ENCODE data around the gene ZNF474.

Gene ZNF474

DNA sequence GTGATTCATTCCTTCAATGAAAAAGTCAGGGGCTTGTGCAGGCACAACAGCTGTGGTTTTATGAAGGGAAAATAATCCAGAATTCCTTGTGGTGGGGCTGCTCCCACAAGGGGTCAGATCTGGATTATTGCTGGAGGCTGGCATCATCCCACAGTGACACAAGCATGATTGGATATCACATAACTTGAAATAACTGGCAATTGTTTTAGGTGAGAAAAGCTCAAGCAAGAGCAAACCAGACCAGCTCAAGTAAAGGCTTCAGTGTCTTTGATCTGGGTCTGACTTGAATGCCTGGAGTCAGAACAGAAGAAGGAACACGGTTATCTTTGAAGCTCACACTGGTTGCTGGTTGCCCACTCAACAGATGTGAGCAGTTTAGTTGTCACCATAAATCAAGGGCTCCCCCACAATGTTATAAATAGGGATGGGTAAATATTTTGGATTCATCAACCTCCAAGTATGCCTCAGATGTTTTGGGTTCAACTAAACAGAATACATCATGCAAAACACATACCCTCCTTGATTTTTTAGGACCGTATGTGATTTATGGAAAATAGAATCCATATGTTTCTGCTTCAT is 3.1 kb upstream of the ZNF474 start:
- H3K27ac ChIP-seq = no peak overlapping the region

DNA sequence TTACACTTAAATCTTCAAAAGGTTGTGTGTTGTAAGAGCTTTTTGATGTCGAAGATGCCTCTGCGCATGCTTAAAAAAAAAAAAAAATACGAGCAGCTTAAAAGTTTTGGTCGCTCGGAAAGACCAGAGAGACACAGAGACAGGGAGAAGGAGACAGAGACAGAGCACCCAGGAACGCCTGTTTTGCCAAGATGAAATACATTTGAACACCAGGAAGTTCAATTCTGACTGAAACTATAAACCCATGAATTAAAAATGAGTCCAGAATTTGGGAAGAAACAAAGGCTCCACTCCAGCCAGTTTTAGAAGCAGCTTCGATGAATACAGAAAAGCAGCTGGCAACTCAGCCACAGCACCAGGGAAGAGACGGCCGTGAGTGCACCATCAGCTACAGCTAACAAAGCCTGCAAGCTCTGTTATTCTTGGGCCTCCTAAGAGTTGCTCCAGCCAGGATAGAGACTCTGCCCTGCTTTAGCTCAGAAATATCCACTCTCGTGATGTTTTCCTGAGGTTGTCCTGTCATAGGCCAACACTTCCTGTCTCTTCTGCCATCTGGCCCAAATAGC is 2.5 kb upstream of the ZNF474 start:
- H3K27ac ChIP-seq = no peak overlapping the region
- no peak for TF ChIP-seq ZFX (IDR thresholded peaks at IDR 0.05; ENCODE audit: borderline replicate concordance)
- TF ChIP-seq, protein P1, sequence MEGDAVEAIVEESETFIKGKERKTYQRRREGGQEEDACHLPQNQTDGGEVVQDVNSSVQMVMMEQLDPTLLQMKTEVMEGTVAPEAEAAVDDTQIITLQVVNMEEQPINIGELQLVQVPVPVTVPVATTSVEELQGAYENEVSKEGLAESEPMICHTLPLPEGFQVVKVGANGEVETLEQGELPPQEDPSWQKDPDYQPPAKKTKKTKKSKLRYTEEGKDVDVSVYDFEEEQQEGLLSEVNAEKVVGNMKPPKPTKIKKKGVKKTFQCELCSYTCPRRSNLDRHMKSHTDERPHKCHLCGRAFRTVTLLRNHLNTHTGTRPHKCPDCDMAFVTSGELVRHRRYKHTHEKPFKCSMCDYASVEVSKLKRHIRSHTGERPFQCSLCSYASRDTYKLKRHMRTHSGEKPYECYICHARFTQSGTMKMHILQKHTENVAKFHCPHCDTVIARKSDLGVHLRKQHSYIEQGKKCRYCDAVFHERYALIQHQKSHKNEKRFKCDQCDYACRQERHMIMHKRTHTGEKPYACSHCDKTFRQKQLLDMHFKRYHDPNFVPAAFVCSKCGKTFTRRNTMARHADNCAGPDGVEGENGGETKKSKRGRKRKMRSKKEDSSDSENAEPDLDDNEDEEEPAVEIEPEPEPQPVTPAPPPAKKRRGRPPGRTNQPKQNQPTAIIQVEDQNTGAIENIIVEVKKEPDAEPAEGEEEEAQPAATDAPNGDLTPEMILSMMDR (IDR thresholded peaks at IDR 0.05) = no peak

More for the DNA sequence above, 3.1 kb upstream of the ZNF474 start:
- TF ChIP-seq ZFX (IDR thresholded peaks at IDR 0.05; ENCODE audit: borderline replicate concordance) = no peak
- TF ChIP-seq, protein P1 (IDR thresholded peaks at IDR 0.05) = no peak

DNA sequence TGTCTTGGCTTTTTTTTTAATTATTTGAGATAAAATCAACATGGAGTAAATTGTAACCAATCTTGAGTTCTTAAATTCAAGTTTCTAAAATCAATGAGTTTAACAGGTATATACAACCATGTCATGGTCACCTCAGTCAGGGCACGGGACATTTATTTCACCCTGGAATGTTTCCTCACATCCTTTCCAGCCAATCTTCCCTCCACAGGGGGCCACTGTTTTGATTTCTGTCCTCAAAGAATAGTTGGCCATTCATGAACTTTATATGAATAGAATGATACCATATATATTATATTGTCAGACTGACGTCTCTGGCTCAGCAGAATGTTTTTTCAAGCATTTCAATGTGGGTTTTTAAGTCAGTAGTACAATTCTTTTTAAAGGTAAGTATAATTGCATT is 806 bp downstream of the ZNF474 start:
- TF ChIP-seq, protein P1 (IDR thresholded peaks at IDR 0.05) = no peak
- no peak for TF ChIP-seq ZFX (IDR thresholded peaks at IDR 0.05; ENCODE audit: borderline replicate concordance)
- H3K27ac ChIP-seq = no peak overlapping the region

DNA sequence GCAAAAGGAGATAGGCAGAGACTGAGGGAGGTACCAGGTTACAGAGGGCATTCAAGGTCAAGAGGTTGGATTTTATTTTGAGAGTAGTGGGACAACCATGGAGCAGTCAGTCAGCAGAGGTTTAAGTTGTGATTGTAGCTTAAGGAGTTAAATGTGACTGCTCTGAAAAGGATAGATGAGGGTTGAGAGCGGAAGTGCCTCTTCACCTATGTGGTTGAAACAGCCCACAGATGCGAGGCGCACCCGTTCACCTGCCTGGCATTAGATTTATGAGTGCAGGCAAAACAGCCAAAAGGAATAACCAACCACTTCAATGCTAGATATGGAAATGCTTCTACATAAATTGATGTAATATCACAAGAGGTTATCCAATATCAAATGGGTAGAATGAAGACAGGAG is 8.4 kb downstream of the ZNF474 start:
- H3K27ac ChIP-seq = no peak overlapping the region
- no peak for TF ChIP-seq ZFX (IDR thresholded peaks at IDR 0.05; ENCODE audit: borderline replicate concordance)
- TF ChIP-seq, protein P1 (IDR thresholded peaks at IDR 0.05) = no peak

GRCh38 chr5:122138356-122138755 is 9.0 kb downstream of the ZNF474 start:
- H3K27ac ChIP-seq = no peak overlapping the region
- TF ChIP-seq ZFX (IDR thresholded peaks at IDR 0.05; ENCODE audit: borderline replicate concordance) = no peak
- TF ChIP-seq, protein P1 (IDR thresholded peaks at IDR 0.05) = no peak

- H3K27ac ChIP-seq = no peak overlapping the region
- TF ChIP-seq, protein P1 (IDR thresholded peaks at IDR 0.05) = no peak
- no peak for TF ChIP-seq ZFX (IDR thresholded peaks at IDR 0.05; ENCODE audit: borderline replicate concordance)
Measured at GRCh38 chr5:122140900-122141299, 11.6 kb downstream of the ZNF474 start.

DNA sequence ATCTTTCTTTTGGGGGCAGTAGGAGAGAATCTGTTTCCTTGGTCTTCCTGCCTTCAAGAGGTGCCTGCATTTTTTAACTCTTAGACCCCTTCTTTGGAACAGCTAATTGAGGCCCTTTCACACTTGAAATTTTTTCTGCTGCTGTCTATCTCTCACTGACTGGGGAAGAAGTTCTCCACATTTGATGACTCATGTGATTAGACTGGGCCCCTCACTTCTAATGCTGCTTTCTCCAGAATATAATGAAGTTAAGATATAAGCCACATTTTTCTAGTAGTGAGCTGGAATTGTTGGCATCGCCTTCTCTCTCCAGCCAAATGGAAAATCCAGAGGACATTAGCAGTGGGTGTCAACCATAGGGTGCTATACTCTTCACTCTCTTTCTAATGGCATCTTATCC is 12.4 kb downstream of the ZNF474 start:
- no peak overlapping the region for H3K27ac ChIP-seq
- no peak for TF ChIP-seq ZFX (IDR thresholded peaks at IDR 0.05; ENCODE audit: borderline replicate concordance)
- TF ChIP-seq, protein P1 (IDR thresholded peaks at IDR 0.05) = no peak
